ENCODE data around the gene FBXW11.

Gene FBXW11

DNA sequence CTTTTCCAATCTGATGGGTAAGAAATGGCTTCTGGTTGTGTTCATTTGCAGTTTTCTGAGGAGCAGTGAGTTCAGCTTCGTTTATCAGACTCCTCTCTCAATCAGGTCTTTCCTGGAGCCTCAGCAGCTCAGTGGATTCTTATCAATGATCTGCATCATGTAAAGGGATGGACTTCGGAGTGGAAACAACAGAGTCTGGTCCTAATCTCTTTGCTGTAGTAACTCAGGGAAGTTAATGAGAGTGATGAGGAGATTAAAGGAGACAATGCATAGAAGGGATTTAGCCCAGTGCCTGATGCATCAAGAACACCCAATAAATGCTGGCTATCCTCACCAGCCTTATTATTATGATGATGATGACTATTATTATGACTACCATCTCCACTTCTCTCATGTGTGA lies 173.7 kb downstream of the FBXW11 start:
- TF ChIP-seq, protein P1, sequence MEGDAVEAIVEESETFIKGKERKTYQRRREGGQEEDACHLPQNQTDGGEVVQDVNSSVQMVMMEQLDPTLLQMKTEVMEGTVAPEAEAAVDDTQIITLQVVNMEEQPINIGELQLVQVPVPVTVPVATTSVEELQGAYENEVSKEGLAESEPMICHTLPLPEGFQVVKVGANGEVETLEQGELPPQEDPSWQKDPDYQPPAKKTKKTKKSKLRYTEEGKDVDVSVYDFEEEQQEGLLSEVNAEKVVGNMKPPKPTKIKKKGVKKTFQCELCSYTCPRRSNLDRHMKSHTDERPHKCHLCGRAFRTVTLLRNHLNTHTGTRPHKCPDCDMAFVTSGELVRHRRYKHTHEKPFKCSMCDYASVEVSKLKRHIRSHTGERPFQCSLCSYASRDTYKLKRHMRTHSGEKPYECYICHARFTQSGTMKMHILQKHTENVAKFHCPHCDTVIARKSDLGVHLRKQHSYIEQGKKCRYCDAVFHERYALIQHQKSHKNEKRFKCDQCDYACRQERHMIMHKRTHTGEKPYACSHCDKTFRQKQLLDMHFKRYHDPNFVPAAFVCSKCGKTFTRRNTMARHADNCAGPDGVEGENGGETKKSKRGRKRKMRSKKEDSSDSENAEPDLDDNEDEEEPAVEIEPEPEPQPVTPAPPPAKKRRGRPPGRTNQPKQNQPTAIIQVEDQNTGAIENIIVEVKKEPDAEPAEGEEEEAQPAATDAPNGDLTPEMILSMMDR (IDR thresholded peaks at IDR 0.05; ENCODE audit: extremely low read depth, missing control alignments), result no peak
- no peak for DNase-seq (ENCODE audit: low spot score)

DNA sequence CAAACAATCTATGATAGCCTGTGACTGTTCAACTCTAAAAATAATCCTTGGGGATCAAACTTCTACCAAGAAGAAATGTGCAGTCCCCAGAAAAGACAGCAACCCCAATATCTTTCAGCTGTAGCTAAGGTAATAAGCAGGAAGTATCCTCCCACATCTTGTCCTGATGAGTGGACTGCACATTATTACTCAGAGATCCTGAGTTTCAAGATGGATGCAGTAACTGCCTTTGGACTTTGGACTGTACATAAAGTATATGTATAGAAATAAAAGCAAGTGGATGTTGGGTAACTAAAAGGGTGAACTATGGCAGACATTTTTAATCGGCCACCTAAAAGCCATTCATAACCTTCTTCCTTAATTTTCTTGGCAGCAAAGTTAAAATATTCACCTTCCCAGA lies 175.8 kb downstream of the FBXW11 start:
- no peak for DNase-seq (ENCODE audit: low spot score)
- TF ChIP-seq, protein P1 (IDR thresholded peaks at IDR 0.05; ENCODE audit: extremely low read depth, missing control alignments), result no peak

DNA sequence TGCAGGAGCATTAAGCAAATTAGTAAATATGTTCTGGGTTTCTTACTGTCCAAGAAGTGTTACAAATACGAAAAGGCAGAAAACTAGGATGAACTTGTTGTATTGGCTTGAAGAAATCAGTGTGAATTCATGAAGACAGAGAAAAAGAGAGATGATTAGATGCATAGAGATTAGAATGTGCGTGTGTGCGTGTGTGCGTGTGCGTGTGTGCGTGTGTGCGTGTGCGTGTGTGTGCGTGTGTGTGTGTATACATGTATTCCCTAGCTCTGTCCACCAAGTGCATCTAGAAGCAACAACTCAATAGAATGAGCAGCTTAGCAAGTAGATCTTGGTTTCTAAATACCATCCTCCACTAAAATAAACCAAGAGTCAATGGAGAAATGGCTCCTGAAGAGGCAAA lies 179.3 kb downstream of the FBXW11 start:
- TF ChIP-seq, protein P1 (IDR thresholded peaks at IDR 0.05; ENCODE audit: extremely low read depth, missing control alignments), result no peak

DNA sequence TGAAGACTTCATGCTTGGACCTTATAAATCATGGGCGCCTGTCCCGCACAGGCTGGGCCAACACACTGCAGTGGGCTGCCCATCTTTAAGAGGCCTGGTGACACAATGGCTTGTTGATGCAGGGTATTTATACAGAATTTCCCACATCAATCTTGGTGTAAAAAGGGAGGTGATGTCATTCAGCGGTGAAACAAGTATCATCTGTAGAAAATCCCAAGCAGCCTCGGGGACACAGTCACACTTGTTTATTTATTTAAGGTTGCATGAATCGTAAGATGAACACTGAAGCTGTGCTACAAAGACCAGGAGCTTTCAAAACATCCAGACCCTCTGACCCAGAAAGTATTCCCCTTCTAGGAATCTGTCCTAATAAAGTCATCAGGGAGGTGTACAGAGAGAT lies 180.3 kb downstream of the FBXW11 start:
- TF ChIP-seq, protein P1 (IDR thresholded peaks at IDR 0.05; ENCODE audit: extremely low read depth, missing control alignments), result no peak
- no peak for DNase-seq (ENCODE audit: low spot score)

More for the DNA sequence above, 179.3 kb downstream of the FBXW11 start:
- no peak for DNase-seq (ENCODE audit: low spot score)

DNA sequence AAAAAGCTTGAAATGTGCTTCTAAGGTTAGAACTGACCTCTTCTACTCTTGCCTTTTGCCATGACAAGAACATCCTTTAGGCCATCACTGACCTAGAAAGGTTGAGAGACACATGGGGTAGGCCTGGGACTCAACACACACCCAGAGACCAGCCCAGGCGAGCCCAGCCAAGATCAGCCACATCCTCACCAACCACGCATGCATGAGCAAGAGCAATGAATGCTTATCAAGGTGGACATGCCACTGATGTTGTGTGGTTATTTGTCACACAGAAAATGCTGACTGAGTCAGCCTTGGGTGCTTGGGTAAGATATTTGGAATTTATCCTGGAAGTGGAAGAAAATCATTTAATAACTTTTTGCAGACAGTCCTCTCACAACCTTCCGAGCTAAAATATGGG lies 181.4 kb downstream of the FBXW11 start:
- DNase-seq (ENCODE audit: low spot score), result no peak
- TF ChIP-seq, protein P1 (IDR thresholded peaks at IDR 0.05; ENCODE audit: extremely low read depth, missing control alignments), result no peak

DNA sequence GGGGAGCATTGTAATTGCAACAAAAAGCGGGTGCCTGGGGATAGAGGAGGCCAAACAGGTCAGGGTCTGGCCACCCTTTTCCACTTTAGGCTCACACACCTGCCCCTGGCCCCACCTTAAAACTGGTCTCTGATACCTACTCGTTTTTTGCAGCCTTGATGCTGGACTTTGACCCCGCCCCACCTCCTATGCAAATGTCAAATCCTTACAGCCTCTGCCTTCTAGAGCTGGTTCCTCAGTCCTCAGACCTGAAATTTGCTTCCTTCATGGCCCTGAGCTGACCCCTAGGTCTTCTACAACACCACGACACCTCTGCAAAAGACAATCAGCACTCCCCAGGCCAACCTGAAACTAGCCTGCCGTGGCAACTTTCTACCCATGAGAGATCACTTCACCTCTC lies 183.2 kb downstream of the FBXW11 start:
- no peak for DNase-seq (ENCODE audit: low spot score)
- TF ChIP-seq, protein P1 (IDR thresholded peaks at IDR 0.05; ENCODE audit: extremely low read depth, missing control alignments), result no peak

DNA sequence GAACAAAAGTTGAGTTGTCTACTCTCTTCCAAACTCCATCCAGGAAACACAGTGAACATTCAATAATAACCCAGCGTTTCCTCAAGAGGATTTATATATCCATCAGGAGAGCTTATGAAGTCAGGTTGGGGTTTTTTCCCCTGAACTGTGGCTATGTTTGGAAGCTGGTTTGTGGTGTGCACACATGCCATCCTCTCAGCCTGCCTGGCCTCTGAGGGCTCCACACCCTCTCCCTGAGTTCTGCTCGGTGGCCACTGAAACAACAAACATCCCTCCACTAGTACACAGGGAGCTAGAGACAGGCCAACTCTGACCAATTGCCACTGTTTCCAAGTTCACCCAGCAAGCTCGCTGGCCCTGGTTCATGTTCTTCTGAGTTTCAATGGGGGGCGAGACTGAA lies 185.2 kb downstream of the FBXW11 start:
- DNase-seq (ENCODE audit: low spot score), result no peak
- TF ChIP-seq, protein P1 (IDR thresholded peaks at IDR 0.05; ENCODE audit: extremely low read depth, missing control alignments), result no peak
